Left ventricle myocardium inferior (tissue), 1 donor: Measurements from ENCODE around the gene KRTCAP2. TPM values are rescaled to one million over a fixed set of nuclear protein-coding genes. Genes with fewer than 3 reads are reported as not detected.
A peak's percentile ranks its signal among the peaks of the same experiment; 100 is the strongest.

ENCODE experiments used
- DNase-seq: peaks from one replicate; pipeline ENCODE4 v3.0.0-alpha.2; 2020
- H3K27ac ChIP-seq: fragments of 200-600 bp; replicated peaks from 2 replicates; pipeline ENCODE4 v1.8.0; 2021
- H3K27me3 ChIP-seq: fragments of 200-600 bp; 2 replicates; pipeline ENCODE4 v1.8.0; 2021; ENCODE audit warnings: low read depth
- H3K36me3 ChIP-seq: fragments of 200-600 bp; 2 replicates; pipeline ENCODE4 v1.8.0; 2021
- H3K4me1 ChIP-seq: fragments of 200-600 bp; 2 replicates; pipeline ENCODE4 v1.8.0; 2021
- H3K4me3 ChIP-seq: fragments of 200-600 bp; 2 replicates; pipeline ENCODE4 v1.8.0; 2021; ENCODE audit warnings: mild to moderate bottlenecking, moderate library complexity
- H3K9me3 ChIP-seq: fragments of 200-600 bp; replicated peaks from 2 replicates; pipeline ENCODE4 v1.8.0; 2021
- intact Hi-C: fragments of 100-400 bp; cut with micrococcal nuclease; formaldehyde crosslinking; loops from one replicate; pipeline ENCODE4 v1.11.0; 2022
- total RNA-seq: library from RNA; stranded (reverse); fragmentation: NEBNext Ultra II Directional; extraction: Animal tissue kit (Norgen Biotek cat#: 25700); gene quantifications from one replicate; pipeline ENCODE4 v1.2.1, GENCODE V29; 2021
- TF ChIP-seq, protein P1 (sequence below): fragments of 200-600 bp; IDR thresholded peaks from 2 replicates; pipeline ENCODE4 v1.8.0; 2021; ENCODE audit warnings: antibody characterized with exemption, mild to moderate bottlenecking, borderline replicate concordance
- donor health status: DM: no; HTN: yes; CAD: no; lungs with severe emphysema.

Gene KRTCAP2
- total RNA-seq, 1 donor from 2014 or later, result 113 TPM

DNA sequence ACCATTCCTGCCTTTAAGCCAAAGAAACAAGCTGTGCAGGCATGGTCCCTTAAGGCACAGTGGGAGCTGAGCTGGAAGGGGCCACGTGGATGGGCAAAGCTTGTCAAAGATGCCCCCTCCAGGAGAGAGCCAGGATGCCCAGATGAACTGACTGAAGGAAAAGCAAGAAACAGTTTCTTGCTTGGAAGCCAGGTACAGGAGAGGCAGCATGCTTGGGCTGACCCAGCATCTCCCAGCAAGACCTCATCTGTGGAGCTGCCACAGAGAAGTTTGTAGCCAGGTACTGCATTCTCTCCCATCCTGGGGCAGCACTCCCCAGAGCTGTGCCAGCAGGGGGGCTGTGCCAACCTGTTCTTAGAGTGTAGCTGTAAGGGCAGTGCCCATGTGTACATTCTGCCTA, 38.8 kb downstream of the KRTCAP2 start:
- Histone ChIP-seq H3K4me3 (peak overlapping the region; percentile 79), H3K9me3 (no peaks in the 10 kb centered on the region), H3K4me1 (peaks cover 95% of the 10 kb centered on the region), H3K27me3 (no peaks in the 10 kb centered on the region), H3K36me3 (peaks cover 40% of the 10 kb centered on the region), H3K27ac (peak overlapping the region; percentile 95)
- DNase-seq, result no peak
- TF ChIP-seq, protein P1, sequence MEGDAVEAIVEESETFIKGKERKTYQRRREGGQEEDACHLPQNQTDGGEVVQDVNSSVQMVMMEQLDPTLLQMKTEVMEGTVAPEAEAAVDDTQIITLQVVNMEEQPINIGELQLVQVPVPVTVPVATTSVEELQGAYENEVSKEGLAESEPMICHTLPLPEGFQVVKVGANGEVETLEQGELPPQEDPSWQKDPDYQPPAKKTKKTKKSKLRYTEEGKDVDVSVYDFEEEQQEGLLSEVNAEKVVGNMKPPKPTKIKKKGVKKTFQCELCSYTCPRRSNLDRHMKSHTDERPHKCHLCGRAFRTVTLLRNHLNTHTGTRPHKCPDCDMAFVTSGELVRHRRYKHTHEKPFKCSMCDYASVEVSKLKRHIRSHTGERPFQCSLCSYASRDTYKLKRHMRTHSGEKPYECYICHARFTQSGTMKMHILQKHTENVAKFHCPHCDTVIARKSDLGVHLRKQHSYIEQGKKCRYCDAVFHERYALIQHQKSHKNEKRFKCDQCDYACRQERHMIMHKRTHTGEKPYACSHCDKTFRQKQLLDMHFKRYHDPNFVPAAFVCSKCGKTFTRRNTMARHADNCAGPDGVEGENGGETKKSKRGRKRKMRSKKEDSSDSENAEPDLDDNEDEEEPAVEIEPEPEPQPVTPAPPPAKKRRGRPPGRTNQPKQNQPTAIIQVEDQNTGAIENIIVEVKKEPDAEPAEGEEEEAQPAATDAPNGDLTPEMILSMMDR, result no peak
- intact Hi-C loops, result no loop called here

DNA sequence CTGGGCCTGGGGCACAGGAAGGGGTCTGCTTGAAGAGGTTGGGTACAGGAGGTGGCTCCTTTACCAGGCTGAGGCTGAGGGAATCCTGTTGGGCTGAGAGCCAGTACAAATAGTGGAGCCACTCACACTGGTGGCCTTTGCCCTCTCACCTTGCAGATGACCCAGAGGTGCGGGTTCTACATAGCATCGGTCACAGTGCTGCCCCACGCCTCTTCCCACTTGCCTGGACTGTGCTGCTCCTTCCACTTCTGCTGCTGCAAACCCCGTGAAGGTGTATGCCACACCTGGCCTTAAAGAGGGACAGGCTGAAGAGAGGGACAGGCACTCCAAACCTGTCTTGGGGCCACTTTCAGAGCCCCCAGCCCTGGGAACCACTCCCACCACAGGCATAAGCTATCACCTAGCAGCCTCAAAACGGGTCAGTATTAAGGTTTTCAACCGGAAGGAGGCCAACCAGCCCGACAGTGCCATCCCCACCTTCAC, 39.3 kb downstream of the KRTCAP2 start:
- peaks cover 40% of the 10 kb centered on the region for H3K36me3 ChIP-seq

DNA sequence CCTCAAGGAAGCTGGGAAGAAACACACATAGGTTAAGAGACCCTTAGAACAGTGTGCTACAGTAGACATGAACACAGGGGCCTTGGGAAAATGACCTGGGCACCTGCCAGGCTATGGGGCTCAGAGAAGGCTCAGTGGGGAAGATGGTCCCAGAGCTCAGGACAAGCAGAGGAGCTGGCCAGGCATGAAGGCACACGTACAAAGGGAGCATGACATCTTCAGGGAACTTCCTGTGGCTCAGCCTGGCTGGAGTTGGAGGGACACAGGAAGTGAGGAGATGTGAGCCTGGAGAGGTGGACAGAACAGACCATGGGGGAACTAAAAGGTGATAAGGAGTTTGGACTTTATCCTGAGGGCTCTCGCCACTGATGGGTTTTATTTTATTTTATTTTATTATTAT, 41.2 kb downstream of the KRTCAP2 start:
- intact Hi-C loops, result no loop called here
- Histone ChIP-seq H3K36me3 (peaks cover 40% of the 10 kb centered on the region), H3K9me3 (no peaks in the 10 kb centered on the region), H3K27me3 (no peaks in the 10 kb centered on the region), H3K4me1 (peaks cover 96% of the 10 kb centered on the region), H3K27ac (peak overlapping the region; percentile 95), H3K4me3 (peak overlapping the region; percentile 87)
- TF ChIP-seq, protein P1, result no peak
- no peak for DNase-seq

More for the DNA sequence above, 39.3 kb downstream of the KRTCAP2 start:
- no peaks in the 10 kb centered on the region for H3K9me3 ChIP-seq
- no peaks in the 10 kb centered on the region for H3K27me3 ChIP-seq
- intact Hi-C loops, result no loop called here
- TF ChIP-seq, protein P1, result no peak
- no peak for DNase-seq
- H3K4me3 ChIP-seq, result peak overlapping the region; percentile 79
- peak overlapping the region; percentile 95 for H3K27ac ChIP-seq
- peaks cover 95% of the 10 kb centered on the region for H3K4me1 ChIP-seq

DNA sequence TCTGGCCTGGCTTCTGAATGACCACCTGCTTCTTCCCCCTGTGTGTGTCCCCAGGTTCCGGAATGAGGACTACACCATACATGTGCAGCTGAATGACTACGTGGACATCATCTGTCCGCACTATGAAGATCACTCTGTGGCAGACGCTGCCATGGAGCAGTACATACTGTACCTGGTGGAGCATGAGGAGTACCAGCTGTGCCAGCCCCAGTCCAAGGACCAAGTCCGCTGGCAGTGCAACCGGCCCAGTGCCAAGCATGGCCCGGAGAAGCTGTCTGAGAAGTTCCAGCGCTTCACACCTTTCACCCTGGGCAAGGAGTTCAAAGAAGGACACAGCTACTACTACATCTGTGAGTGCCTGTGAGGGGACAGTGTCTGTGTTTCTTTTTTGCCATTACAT, 41.8 kb downstream of the KRTCAP2 start:
- peaks cover 40% of the 10 kb centered on the region for H3K36me3 ChIP-seq
- H3K27me3 ChIP-seq, result no peaks in the 10 kb centered on the region
- peaks cover 97% of the 10 kb centered on the region for H3K4me1 ChIP-seq
- peak overlapping the region; percentile 87 for H3K4me3 ChIP-seq
- peak overlapping the region; percentile 95 for H3K27ac ChIP-seq
- peak; percentile 58 for DNase-seq
- intact Hi-C loops, result no loop called here
- no peaks in the 10 kb centered on the region for H3K9me3 ChIP-seq
- TF ChIP-seq, protein P1, result no peak

DNA sequence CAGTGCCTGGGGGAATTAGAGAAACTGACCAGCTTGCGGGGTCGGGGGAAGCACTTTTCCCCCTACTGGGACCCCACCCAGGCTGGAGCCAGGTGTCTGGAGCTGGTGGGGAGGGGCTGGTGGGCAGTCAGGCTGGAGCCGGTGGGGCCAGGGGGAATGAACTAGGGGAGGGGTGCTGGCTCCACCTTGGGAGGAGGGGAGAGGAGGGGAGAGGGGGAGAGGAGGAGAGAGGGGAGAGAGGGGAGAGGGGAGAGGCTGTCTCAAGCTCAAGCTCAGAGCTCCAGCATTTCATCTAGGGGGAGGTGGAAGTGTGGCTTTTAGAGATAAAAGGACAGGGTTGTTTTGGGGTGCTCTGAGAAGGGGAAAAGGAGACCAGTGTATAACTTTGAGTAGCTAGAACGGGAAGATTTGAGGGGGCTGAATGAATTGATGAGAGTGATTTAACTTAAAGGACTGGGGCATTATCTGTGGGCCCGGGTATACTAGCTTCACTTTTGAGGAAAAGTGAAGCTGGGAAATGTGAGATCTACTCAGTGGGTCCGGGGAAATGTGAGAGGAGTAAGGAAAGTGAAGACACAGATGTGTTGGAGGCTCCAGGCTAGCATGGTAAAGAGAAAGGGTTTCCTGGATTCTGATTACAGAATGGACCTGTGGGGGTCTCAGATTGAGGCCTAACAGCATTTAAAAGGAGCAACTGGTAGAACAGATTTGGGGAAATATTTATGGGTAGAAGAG, 42.7 kb downstream of the KRTCAP2 start:
- Histone ChIP-seq H3K4me3 (peak overlapping the region; percentile 87), H3K36me3 (peaks cover 40% of the 10 kb centered on the region), H3K9me3 (no peaks in the 10 kb centered on the region), H3K4me1 (peaks cover 99% of the 10 kb centered on the region), H3K27ac (peak overlapping the region; percentile 95), H3K27me3 (no peaks in the 10 kb centered on the region)
- intact Hi-C loops, result no loop called here
- no peak for DNase-seq
- TF ChIP-seq, protein P1, result no peak
